Glutamatergic neuron (in vitro differentiated cells): ENCODE results near the gene PTPN23. TPM values are rescaled to one million over a fixed set of nuclear protein-coding genes. Genes with fewer than 3 reads are reported as not detected.

Experiments used
- DNase-seq: peaks from one replicate; pipeline ENCODE4 v3.0.0; 2022
- H3K27ac Mint-ChIP-seq: one replicate; pipeline ENCODE4 v1.8.0; 2020; ENCODE audit warnings: mild to moderate bottlenecking, mixed read lengths, inconsistent platforms; ENCODE audit not compliant: unreplicated experiment
- H3K27me3 Mint-ChIP-seq: one replicate; pipeline ENCODE4 v1.8.0; 2020; ENCODE audit warnings: mild to moderate bottlenecking, moderate library complexity, mixed read lengths, inconsistent platforms; ENCODE audit not compliant: unreplicated experiment
- H3K36me3 Mint-ChIP-seq: one replicate; pipeline ENCODE4 v1.8.0; 2020; ENCODE audit warnings: mild to moderate bottlenecking, mixed read lengths, inconsistent platforms; ENCODE audit not compliant: unreplicated experiment
- H3K4me1 Mint-ChIP-seq: one replicate; pipeline ENCODE4 v1.8.0; 2020; ENCODE audit warnings: mild to moderate bottlenecking, low read depth, mixed read lengths, inconsistent platforms; ENCODE audit not compliant: unreplicated experiment
- H3K4me3 Mint-ChIP-seq: one replicate; pipeline ENCODE4 v1.8.0; 2020; ENCODE audit warnings: mild to moderate bottlenecking, mixed read lengths, inconsistent platforms; ENCODE audit not compliant: unreplicated experiment
- H3K9me3 Mint-ChIP-seq: one replicate; pipeline ENCODE4 v1.8.0; 2020; ENCODE audit warnings: mild to moderate bottlenecking, moderate library complexity, mixed read lengths, inconsistent platforms; ENCODE audit not compliant: unreplicated experiment
- total RNA-seq: library from RNA; stranded (reverse); fragmentation: NEBNext Ultra II Directional; extraction: Animal tissue kit (Norgen Biotek cat#: 25700); gene quantifications from one replicate; pipeline ENCODE4 v1.2.1, GENCODE V29; 2021; ENCODE audit not compliant: unreplicated experiment
- TF ChIP-seq, protein P1 (sequence below): fragments of 200-600 bp; sonication (generic); IDR thresholded peaks from one replicate; pipeline ENCODE4 v1.5.0; 2021; ENCODE audit not compliant: partially characterized antibody, unreplicated experiment

The PTPN23 gene
- total RNA-seq, 1 donor from 2014 or later: 71.0 TPM

DNA sequence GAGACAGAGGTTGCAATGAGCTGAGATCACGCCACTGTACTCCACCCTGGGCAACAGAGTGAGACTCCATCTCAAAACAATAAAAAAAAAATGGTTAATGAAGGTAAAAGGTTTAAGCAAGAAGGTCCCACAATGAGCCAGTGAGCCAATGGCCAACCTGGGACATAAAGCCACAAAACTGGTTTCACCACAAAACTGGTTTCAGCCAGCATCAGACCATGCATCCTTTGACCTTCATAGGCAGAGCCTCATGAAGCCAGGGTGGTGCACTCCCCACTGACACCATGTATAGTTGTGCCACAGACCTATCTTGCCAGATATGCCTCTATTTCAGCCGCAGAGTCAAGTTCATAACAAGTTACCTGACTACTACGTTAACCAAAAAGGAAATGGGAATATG lies 53.0 kb downstream of the PTPN23 start:
- TF ChIP-seq, protein P1, sequence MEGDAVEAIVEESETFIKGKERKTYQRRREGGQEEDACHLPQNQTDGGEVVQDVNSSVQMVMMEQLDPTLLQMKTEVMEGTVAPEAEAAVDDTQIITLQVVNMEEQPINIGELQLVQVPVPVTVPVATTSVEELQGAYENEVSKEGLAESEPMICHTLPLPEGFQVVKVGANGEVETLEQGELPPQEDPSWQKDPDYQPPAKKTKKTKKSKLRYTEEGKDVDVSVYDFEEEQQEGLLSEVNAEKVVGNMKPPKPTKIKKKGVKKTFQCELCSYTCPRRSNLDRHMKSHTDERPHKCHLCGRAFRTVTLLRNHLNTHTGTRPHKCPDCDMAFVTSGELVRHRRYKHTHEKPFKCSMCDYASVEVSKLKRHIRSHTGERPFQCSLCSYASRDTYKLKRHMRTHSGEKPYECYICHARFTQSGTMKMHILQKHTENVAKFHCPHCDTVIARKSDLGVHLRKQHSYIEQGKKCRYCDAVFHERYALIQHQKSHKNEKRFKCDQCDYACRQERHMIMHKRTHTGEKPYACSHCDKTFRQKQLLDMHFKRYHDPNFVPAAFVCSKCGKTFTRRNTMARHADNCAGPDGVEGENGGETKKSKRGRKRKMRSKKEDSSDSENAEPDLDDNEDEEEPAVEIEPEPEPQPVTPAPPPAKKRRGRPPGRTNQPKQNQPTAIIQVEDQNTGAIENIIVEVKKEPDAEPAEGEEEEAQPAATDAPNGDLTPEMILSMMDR: no peak
- peaks cover 4% of the 10 kb centered on the region for H3K36me3 Mint-ChIP-seq

DNA sequence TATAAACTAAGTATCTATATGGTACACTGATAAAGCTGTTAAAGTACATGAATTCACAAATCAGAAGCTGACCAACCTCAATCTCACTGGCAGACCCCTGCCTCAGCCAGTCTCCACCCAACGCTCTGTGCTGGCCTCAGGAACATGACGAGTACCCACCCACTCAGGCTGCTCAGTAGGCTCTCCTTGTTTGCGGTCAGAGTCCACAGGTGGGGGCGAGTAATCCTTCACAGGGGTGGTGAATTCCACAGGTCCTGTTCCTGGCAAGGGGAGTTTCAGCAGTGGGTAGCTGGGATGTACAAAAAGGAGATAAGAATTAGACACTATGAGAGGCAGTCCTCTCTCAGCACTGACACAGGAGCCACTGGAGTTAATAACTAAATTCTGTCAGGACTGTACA lies 54.0 kb downstream of the PTPN23 start:
- TF ChIP-seq, protein P1: no peak
- H3K9me3 Mint-ChIP-seq: no peaks in the 10 kb centered on the region
- H3K4me3 Mint-ChIP-seq: no peak overlapping the region
- peaks cover 4% of the 10 kb centered on the region for H3K36me3 Mint-ChIP-seq
- H3K27ac Mint-ChIP-seq: no peak overlapping the region
- H3K27me3 Mint-ChIP-seq: no peaks in the 10 kb centered on the region
- H3K4me1 Mint-ChIP-seq: peaks cover 10% of the 10 kb centered on the region
- no peak for DNase-seq

More for the DNA sequence above, 53.0 kb downstream of the PTPN23 start:
- Mint-ChIP-seq H3K27ac (no peak overlapping the region), H3K4me1 (peaks cover 12% of the 10 kb centered on the region), H3K27me3 (no peaks in the 10 kb centered on the region), H3K4me3 (no peak overlapping the region), H3K9me3 (no peaks in the 10 kb centered on the region)
- no peak for DNase-seq

DNA sequence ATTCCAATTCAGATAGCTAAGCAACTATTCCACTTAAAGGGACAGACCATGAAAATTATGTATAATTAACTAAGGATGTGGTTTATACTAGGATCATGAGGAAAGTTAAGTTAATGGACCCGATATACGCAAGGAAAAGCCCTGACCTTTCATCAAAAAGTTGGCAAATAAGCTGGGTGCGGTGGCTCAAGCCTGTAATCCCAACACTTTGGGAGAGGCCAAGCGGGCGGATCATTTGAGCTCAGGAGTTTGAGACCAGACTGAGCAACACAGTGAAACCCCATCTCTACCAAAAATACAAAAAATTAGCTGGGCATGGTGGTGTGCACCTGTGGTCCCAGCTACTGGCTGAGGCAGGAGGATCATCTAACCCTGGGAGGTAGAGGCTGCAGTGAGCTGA lies 55.4 kb downstream of the PTPN23 start:
- Mint-ChIP-seq H3K9me3 (no peaks in the 10 kb centered on the region), H3K4me1 (no peaks in the 10 kb centered on the region), H3K27ac (no peak overlapping the region), H3K36me3 (no peaks in the 10 kb centered on the region), H3K4me3 (no peak overlapping the region), H3K27me3 (no peaks in the 10 kb centered on the region)
- TF ChIP-seq, protein P1: no peak
- DNase-seq: no peak

DNA sequence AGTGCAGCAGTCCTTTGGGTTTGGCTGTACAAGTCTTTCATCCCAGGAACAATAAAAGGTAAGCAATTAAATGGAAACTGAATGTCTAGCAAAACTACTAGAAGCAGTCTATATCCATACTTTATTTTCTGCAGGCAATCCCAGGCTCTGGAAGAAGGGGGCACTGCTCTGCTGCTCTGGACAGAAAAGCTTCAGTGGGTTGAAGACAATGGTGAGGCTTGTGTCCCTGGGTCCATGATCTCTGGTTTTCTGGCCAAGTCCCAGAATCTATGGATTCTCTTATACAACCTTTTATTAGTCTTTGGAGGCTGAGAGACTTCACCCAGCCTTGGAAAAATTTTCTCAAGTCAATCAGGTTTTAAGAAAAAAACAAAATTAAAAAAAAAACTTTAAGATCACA lies 59.3 kb downstream of the PTPN23 start:
- Mint-ChIP-seq H3K9me3 (no peaks in the 10 kb centered on the region), H3K36me3 (no peaks in the 10 kb centered on the region), H3K27ac (no peak overlapping the region), H3K27me3 (no peaks in the 10 kb centered on the region), H3K4me1 (peaks cover 6% of the 10 kb centered on the region), H3K4me3 (no peak overlapping the region)
- DNase-seq: no peak
- TF ChIP-seq, protein P1: no peak

DNA sequence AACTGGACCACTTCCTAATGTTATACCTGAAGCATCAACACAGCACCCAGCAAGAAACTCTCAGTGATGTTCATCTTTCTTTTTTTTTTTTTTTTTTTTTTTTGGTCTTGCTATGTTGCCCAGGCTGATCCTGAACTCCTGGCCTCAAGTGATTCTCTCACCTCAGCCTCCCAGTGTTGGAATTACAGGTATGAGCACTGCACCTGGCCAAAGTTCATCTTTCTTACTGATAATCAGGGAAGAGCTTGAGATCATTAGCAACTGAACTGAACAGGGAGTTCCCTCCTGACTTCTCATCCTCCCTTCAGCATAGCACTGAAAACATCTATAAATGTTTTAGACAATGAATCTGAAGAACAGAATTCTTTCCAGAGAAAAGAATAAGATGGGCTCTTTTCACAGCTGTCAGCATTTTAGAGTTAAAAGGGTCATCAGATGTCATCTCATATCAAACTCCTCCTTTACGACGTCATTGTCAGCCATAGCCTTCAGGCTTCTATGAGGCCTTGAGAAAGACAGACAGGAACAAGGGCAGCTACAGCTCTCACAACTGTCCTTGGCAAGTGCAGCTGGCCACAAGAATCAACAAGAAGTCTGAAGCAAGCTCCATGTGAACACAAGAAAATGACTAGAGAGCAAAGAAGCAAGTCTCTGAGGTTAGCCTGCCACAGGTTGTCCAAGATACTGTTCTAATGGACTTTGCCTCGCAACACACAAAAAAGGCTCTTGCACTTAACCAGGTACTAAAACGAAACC lies 61.2 kb downstream of the PTPN23 start:
- Mint-ChIP-seq H3K27ac (no peak overlapping the region), H3K4me1 (peaks cover 6% of the 10 kb centered on the region), H3K27me3 (no peaks in the 10 kb centered on the region), H3K4me3 (no peak overlapping the region), H3K36me3 (no peaks in the 10 kb centered on the region), H3K9me3 (peaks cover 2% of the 10 kb centered on the region)
- no peak for DNase-seq
- TF ChIP-seq, protein P1: no peak
